Measurements from ENCODE around the gene CBFA2T3.

CBFA2T3 gene

DNA sequence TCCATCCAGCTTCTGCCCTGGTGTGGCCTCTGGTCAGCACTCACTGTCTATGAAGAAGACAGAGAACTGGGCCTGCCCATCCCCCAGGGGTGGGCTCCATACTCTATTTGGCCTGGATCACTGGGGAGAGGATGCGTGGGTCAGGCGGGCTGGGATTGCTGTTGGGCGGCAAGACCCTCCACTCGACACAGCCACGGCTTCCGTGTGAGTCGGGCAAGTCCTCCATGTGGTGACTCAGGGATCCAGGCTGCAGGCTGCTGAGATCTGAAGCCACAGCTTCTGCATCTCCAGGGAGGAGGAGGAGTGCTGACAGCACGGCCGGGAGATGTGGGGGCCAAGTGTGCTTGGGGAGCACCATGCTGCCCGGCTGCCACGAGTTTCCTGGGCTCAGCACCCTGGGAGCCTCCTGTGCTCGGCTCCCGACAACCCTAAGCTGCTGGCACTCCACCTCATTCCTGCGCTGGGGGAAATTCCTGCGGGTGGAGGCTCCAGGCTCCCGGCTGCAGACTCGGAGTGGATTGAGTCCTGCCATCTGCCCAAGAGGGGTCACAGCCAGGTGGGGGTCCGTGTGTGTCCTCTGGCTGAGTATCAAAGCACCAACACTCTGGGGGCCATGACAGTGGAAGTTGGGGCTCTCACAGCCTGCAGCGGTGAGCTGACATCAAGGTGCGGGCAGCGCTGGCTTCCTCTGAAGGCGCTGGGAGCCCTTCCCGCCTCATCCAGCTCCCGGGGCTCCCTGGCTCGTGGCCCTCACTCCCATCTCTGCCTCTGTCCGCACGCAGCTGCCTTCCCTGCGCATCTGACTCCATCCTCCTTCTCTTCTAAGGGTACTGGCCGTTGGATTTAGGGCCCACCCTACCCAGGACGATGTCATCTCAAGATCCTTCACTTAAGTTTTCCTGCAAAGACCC, 24.4 kb upstream of the CBFA2T3 start:
- DNase-seq (ENCODE audit: low read depth), result no peak
- no peak overlapping the region for H3K4me3 ChIP-seq (ENCODE audit: control insufficient read depth, low read depth, low read length)
- TF ChIP-seq CTCF (conservative IDR thresholded peaks at IDR 0.05; ENCODE audit: control insufficient read depth, insufficient read depth, low read depth, low read length), result no peak

- H3K4me3 ChIP-seq (ENCODE audit: control insufficient read depth, low read depth, low read length), result no peak overlapping the region
- no peak for DNase-seq (ENCODE audit: low read depth)
These were observed 23.4 kb upstream of the CBFA2T3 start for GRCh38 chr16:89000207-89000959.

GRCh38 chr16:88999457-89000206, 22.6 kb upstream of the CBFA2T3 start:
- TF ChIP-seq CTCF (conservative IDR thresholded peaks at IDR 0.05; ENCODE audit: control insufficient read depth, insufficient read depth, low read depth, low read length), result no peak
- no peak overlapping the region for H3K4me3 ChIP-seq (ENCODE audit: control insufficient read depth, low read depth, low read length)
- DNase-seq (ENCODE audit: low read depth), result peak; percentile 6

More at GRCh38 chr16:89000207-89000959, 23.4 kb upstream of the CBFA2T3 start:
- TF ChIP-seq CTCF (conservative IDR thresholded peaks at IDR 0.05; ENCODE audit: control insufficient read depth, insufficient read depth, low read depth, low read length), result no peak

GRCh38 chr16:88995746-88996535, 18.9 kb upstream of the CBFA2T3 start:
- no peak for DNase-seq (ENCODE audit: low read depth)
- no peak for TF ChIP-seq CTCF (conservative IDR thresholded peaks at IDR 0.05; ENCODE audit: control insufficient read depth, insufficient read depth, low read depth, low read length)
- H3K4me3 ChIP-seq (ENCODE audit: control insufficient read depth, low read depth, low read length), result no peak overlapping the region

- TF ChIP-seq CTCF (conservative IDR thresholded peaks at IDR 0.05; ENCODE audit: control insufficient read depth, insufficient read depth, low read depth, low read length), result no peak
- DNase-seq (ENCODE audit: low read depth), result no peak
- no peak overlapping the region for H3K4me3 ChIP-seq (ENCODE audit: control insufficient read depth, low read depth, low read length)
These were observed 18.2 kb upstream of the CBFA2T3 start for GRCh38 chr16:88995194-88995593.

GRCh38 chr16:88994695-88995094, 17.7 kb upstream of the CBFA2T3 start:
- no peak for TF ChIP-seq CTCF (conservative IDR thresholded peaks at IDR 0.05; ENCODE audit: control insufficient read depth, insufficient read depth, low read depth, low read length)
- no peak for DNase-seq (ENCODE audit: low read depth)
- H3K4me3 ChIP-seq (ENCODE audit: control insufficient read depth, low read depth, low read length), result no peak overlapping the region
